Karpas-422 (cell line): Measurements from ENCODE around the gene TCF7. TPM values are rescaled to one million over a fixed set of nuclear protein-coding genes. Genes with fewer than 3 reads are reported as not detected.

ENCODE experiments used
- DNase-seq: peaks from one replicate; pipeline ENCODE4 v3.0.0-alpha.2; 2015
- H2AFZ ChIP-seq: fragments of 200-600 bp; sonication (generic); 2 replicates; pipeline ENCODE4 v1.6.1; 2014; ENCODE audit warnings: antibody characterized with exemption, low read length, mixed read lengths
- H3K27ac ChIP-seq: fragments of 200-600 bp; sonication (generic); 2 replicates; pipeline ENCODE4 v1.5.1; 2014; ENCODE audit warnings: mild to moderate bottlenecking, low read length, moderate library complexity
- H3K27me3 ChIP-seq: fragments of 200-600 bp; sonication (generic); 2 replicates; pipeline ENCODE4 v1.6.1; 2014; ENCODE audit warnings: low read length, mixed read lengths
- H3K36me3 ChIP-seq: fragments of 200-600 bp; sonication (generic); 2 replicates; pipeline ENCODE4 v1.6.1; 2014; ENCODE audit warnings: low read length, mixed read lengths; ENCODE audit not compliant: insufficient read depth
- H3K4me1 ChIP-seq: fragments of 200-600 bp; sonication (generic); 2 replicates; pipeline ENCODE4 v1.6.1; 2014; ENCODE audit warnings: mild to moderate bottlenecking, low read length, mixed read lengths
- H3K4me2 ChIP-seq: fragments of 200-600 bp; sonication (generic); 2 replicates; pipeline ENCODE4 v1.6.1; 2014; ENCODE audit warnings: low read length, low read depth, mild to moderate bottlenecking; ENCODE audit not compliant: poor library complexity, severe bottlenecking
- H3K4me3 ChIP-seq: fragments of 200-600 bp; sonication (generic); 2 replicates; pipeline ENCODE4 v1.5.1; 2014; ENCODE audit warnings: mild to moderate bottlenecking, antibody characterized with exemption, low read length, mixed read lengths
- H3K79me2 ChIP-seq: fragments of 200-600 bp; sonication (generic); 2 replicates; pipeline ENCODE4 v1.6.1; 2014; ENCODE audit warnings: mild to moderate bottlenecking, low read length, mixed read lengths
- H3K9ac ChIP-seq: fragments of 200-600 bp; sonication (generic); 2 replicates; pipeline ENCODE4 v1.6.0; 2014; ENCODE audit warnings: low read length
- H3K9me2 ChIP-seq: fragments of 200-600 bp; sonication (generic), shearing (Covaris generic); replicated peaks from 2 replicates; pipeline ENCODE4 v1.6.0; 2014; ENCODE audit warnings: mild to moderate bottlenecking, low read length, moderate library complexity; ENCODE audit not compliant: insufficient read depth
- H3K9me3 ChIP-seq: fragments of 300-700, 200-600 bp; sonication (generic); 2 replicates; pipeline ENCODE4 v1.6.1; 2014; ENCODE audit warnings: low read length, mixed read lengths
- H4K20me1 ChIP-seq: fragments of 200-600 bp; sonication (generic); 2 replicates; pipeline ENCODE4 v1.6.1; 2014; ENCODE audit warnings: mild to moderate bottlenecking, antibody characterized with exemption, low read length, low read depth; ENCODE audit not compliant: insufficient read depth
- total RNA-seq: library from RNA; depleted of rRNA; stranded (reverse); fragments of >200 nt; shearing (Covaris generic); gene quantifications from 2 replicates; pipeline ENCODE4 v1.2.3, GENCODE V29; 2014; ENCODE audit warnings: low replicate concordance

Gene TCF7
- total RNA-seq, 1 experiment from 2014 or later: not detected

DNA sequence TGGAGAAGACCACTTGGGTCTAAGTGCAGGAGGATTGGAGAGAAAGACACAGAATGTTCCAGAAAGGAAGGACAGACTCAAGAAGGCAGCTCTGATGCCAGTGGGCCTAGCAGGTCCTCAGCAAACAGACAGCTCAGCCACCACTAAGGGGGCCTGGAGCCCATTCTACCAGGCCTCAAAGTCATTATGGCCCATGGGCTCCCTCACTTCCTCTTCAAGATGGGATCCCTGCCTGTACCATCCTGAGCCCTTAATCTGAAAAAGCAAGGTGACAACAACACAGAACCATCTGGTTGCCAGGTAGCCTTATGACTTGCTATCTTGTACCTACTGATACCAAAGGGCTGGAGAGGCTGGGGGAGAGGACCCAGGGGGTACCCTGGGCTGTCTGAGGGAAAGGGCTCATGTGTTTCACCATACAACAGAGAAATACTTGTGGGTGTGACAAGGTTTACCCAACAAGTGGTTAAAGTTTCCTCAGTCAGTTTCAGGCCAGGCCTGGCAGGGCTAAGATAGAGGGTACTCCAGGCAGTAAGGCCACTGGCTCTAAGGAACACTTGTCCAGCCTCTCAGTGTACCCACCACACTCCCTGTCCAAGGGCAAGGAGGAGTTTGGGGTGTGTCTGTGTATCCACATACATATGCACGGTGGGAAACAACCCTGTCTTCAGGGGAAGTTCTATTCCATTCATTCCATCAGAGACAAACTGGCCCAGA lies 30.7 kb downstream of the TCF7 start:
- Histone ChIP-seq H3K9me2 (no peaks in the 10 kb centered on the region), H3K9ac (no peak overlapping the region), H3K79me2 (peaks cover 50% of the 10 kb centered on the region), H3K4me2 (no peak overlapping the region), H3K4me1 (no peaks in the 10 kb centered on the region), H3K36me3 (peaks cover 19% of the 10 kb centered on the region; the same call in 1 of the 2 replicates), H3K4me3 (no peak overlapping the region), H2AFZ (no peak overlapping the region), H3K9me3 (no peaks in the 10 kb centered on the region), H3K27me3 (no peaks in the 10 kb centered on the region), H4K20me1 (peaks cover 42% of the 10 kb centered on the region), H3K27ac (no peak overlapping the region)
- no peak for DNase-seq

DNA sequence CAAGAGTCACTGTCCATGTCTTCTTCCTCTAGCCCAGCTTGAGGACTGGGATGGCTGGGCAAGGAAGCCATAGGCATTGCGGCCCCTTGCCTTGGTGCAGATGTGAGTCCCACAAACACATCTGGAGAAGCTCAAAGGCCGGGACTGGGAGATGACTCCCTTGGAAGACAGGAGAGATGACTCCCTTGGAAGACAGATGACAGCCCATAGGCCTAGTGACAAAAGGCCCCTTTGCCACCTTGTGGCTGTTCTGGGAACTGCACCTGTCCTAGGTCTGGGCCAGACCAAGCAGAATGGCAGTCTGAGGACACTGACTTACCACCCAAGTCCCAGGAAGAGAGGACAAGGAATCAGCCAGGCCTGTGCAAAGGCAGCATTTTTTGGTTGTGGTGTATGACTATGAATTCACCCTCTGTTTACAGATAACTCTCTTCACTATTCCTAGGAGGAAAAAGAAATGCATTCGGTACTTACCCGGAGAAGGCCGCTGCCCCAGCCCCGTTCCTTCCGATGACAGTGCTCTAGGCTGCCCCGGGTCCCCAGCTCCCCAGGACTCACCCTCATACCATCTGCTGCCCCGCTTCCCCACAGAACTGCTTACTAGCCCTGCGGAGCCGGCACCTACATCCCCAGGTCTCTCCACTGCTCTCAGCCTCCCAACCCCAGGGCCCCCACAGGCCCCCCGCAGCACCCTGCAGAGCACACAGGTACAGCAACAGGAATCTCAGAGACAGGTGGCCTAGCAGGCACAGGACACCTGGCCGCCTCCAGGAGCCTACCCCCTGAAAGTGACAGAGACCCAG lies 31.5 kb downstream of the TCF7 start:
- H3K9me2 ChIP-seq: no peaks in the 10 kb centered on the region
- H2AFZ ChIP-seq: no peak overlapping the region
- no peaks in the 10 kb centered on the region for H3K4me1 ChIP-seq
- H3K79me2 ChIP-seq: peaks cover 55% of the 10 kb centered on the region
- H3K36me3 ChIP-seq: peaks cover 23% of the 10 kb centered on the region; the same call in 1 of the 2 replicates
- H3K9ac ChIP-seq: no peak overlapping the region
- no peaks in the 10 kb centered on the region for H3K9me3 ChIP-seq
- no peak overlapping the region for H3K4me3 ChIP-seq
- no peaks in the 10 kb centered on the region for H3K27me3 ChIP-seq
- no peak overlapping the region for H3K27ac ChIP-seq
- peaks cover 45% of the 10 kb centered on the region for H4K20me1 ChIP-seq
- peak; percentile 89 for DNase-seq
- no peak overlapping the region for H3K4me2 ChIP-seq

DNA sequence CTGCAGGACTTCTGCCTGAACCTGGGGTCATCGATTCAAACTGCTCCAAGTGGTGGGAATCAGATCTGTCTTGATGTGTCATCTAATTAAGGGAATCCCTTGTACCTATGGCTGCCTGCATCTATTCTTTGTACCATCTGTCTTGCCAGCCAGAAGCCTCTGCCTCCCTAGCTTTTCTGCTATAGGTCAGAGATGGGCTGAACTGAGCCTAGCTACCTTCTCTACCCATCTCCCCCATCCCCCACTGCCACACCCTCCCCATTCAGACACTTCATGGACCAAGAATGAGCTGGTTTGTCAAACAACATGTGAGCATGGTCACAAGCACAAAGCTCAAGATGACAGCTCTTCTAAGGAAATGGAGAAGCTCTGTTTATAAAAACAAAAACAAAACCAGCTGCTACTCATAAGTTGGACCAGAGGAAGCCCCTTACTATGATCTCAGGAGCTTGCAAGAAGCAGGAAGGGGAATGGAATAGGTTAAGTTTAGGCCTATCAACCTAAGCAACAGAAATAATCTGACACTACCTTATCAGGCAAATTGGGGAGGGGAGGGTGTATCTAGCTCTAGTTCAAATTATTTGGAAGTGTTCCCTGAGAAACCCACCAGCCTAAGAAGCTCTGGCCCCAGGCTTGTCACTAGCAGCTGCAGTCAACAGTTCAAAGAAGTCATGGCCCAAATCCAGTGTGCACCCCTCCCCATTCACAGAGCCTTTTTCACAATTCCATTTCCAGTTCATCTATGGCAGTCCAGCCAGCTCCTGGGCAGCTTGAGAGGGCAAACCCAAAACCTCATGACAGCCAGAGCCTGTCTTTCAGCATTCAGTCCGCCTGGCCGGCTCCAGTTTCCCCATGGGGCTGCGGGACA lies 32.4 kb downstream of the TCF7 start:
- Histone ChIP-seq H3K36me3 (peaks cover 29% of the 10 kb centered on the region; the same call in 1 of the 2 replicates), H3K4me2 (no peak overlapping the region), H3K27me3 (no peaks in the 10 kb centered on the region), H3K4me1 (no peaks in the 10 kb centered on the region), H3K4me3 (no peak overlapping the region), H4K20me1 (peaks cover 38% of the 10 kb centered on the region), H2AFZ (no peak overlapping the region), H3K9ac (no peak overlapping the region), H3K79me2 (peaks cover 58% of the 10 kb centered on the region), H3K9me2 (no peaks in the 10 kb centered on the region), H3K27ac (no peak overlapping the region), H3K9me3 (no peaks in the 10 kb centered on the region)
- no peak for DNase-seq

DNA sequence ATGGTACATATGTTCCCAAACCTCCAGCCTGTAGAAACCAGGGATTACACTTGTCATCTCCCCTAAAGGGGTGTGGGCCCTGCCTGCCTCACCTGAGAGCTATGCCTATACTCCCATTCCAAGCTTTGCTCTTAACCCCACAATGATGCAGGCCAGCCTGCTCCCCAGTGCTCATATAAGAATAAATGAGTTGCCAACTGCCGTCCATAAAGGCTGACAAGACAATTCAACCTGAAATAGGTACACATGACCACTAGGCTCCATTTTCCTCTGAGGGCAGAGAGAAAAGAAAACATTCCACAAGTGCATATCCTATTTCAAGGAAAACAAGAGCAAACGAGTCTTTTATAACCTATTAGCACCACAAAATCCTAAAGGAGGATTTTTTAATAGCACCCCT lies 33.8 kb downstream of the TCF7 start:
- no peak overlapping the region for H3K4me2 ChIP-seq
- no peak for DNase-seq
- peaks cover 61% of the 10 kb centered on the region for H3K79me2 ChIP-seq
- H3K27me3 ChIP-seq: no peaks in the 10 kb centered on the region
- peaks cover 33% of the 10 kb centered on the region; the same call in 1 of the 2 replicates for H3K36me3 ChIP-seq
- H3K4me3 ChIP-seq: no peak overlapping the region
- H3K4me1 ChIP-seq: no peaks in the 10 kb centered on the region
- peaks cover 31% of the 10 kb centered on the region for H4K20me1 ChIP-seq
- H2AFZ ChIP-seq: no peak overlapping the region
- H3K9ac ChIP-seq: no peak overlapping the region
- H3K9me2 ChIP-seq: no peaks in the 10 kb centered on the region
- no peak overlapping the region for H3K27ac ChIP-seq
- H3K9me3 ChIP-seq: no peaks in the 10 kb centered on the region

DNA sequence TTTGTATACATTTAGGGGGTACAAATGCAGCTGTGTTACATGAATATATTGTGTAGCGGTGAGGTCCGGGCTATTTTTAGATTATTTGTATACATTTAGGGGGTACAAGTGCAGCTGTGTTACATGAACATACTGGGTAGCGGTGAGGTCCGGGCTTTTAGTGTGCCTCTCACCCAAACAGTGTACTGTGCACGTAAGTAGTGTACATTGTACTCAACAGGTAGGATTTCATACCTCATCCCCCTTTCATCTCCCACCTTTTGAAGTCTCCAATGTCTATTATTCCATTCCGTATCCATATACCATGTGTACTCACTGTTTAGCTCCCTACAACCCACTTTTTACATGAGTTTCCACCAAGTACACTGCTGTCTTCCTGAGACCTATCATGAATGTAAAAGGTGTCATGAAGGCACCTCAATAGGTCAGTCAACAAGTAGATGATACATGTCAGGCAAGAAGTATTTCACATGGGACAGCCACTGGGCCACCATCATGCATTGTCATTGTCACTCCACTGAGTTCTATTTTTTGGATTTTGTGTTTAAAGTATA lies 34.6 kb downstream of the TCF7 start:
- Histone ChIP-seq H4K20me1 (peaks cover 31% of the 10 kb centered on the region), H3K4me2 (no peak overlapping the region), H3K9me3 (no peaks in the 10 kb centered on the region), H3K4me3 (no peak overlapping the region), H3K27ac (no peak overlapping the region), H3K27me3 (no peaks in the 10 kb centered on the region), H3K4me1 (no peaks in the 10 kb centered on the region), H2AFZ (no peak overlapping the region), H3K36me3 (peaks cover 38% of the 10 kb centered on the region; the same call in 1 of the 2 replicates), H3K79me2 (peaks cover 60% of the 10 kb centered on the region), H3K9ac (no peak overlapping the region), H3K9me2 (no peaks in the 10 kb centered on the region)
- no peak for DNase-seq

DNA sequence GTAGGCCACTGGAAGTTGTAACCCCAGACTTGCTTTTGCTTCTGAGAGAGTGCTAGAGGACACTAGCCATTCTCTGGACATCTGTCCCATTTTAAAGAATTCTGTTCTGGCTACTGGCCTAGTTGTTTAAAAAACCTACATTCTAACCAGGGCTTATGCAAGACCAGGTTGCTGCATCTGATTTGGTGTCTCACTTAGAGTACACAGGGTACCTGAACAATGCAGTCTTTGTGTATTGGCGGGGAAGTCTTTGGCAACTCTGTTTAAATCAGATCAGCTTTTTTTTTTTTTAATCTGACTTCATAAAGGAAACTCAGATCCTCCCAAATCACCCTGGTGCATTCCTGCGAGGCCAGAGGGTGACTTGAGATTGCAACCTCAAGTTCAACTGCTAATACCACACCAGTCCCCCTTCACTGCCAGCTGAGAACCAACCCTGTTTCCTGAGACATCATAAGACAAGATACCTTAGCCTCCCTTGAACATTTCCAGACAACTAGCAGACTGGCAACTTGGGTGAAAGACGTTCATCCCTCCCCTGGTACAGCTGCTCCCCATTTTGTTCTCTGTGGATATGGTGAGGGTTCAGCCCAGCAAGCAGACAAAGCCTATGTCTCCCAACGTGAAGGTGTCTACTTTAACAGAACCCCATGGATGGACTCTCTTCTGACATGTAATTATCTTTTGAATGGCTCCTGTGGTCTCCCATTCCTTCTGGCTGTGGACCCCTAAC lies 35.3 kb downstream of the TCF7 start:
- Histone ChIP-seq H3K79me2 (peaks cover 56% of the 10 kb centered on the region), H2AFZ (no peak overlapping the region), H3K36me3 (peaks cover 36% of the 10 kb centered on the region; the same call in 1 of the 2 replicates), H3K9ac (no peak overlapping the region), H3K27me3 (no peaks in the 10 kb centered on the region), H3K9me3 (no peaks in the 10 kb centered on the region), H3K4me2 (no peak overlapping the region), H3K4me1 (no peaks in the 10 kb centered on the region), H4K20me1 (peaks cover 30% of the 10 kb centered on the region), H3K9me2 (no peaks in the 10 kb centered on the region), H3K4me3 (no peak overlapping the region), H3K27ac (no peak overlapping the region)
- DNase-seq: no peak

DNA sequence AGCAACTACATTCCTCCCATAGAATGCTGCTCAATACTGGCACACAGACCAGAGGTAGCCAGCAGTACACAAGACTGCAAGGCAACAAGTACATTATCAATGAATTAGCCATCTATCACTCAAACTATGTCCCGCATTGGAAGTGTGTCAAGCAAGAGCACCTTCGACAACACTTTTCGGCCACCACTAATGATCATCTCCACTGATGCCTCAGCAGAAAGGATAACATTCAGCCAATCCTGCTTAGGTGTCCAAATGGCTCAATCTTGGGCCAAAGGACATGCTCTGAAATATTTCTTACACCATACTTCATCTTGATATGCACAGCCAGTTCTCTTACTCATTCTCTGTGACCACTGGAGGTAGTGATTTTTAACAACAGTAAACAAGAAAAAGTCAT lies 37.2 kb downstream of the TCF7 start:
- Histone ChIP-seq H3K4me1 (no peaks in the 10 kb centered on the region), H3K79me2 (peaks cover 56% of the 10 kb centered on the region), H2AFZ (no peak overlapping the region), H3K9me2 (no peaks in the 10 kb centered on the region), H4K20me1 (peaks cover 15% of the 10 kb centered on the region), H3K9me3 (no peaks in the 10 kb centered on the region), H3K27me3 (no peaks in the 10 kb centered on the region), H3K36me3 (peaks cover 45% of the 10 kb centered on the region; the same call in 1 of the 2 replicates), H3K9ac (no peak overlapping the region), H3K4me2 (no peak overlapping the region), H3K4me3 (no peak overlapping the region), H3K27ac (no peak overlapping the region)
- DNase-seq: no peak
